ENCODE measurements around the gene NEDD8. TPM values are rescaled to one million over a fixed set of nuclear protein-coding genes. Genes with fewer than 3 reads are reported as not detected.
"Not testable (repeated sequence)": the region's sequence is repeated elsewhere in the genome, so short reads cannot be mapped to it uniquely, and the experiment has no call there.

NEDD8 gene
- total RNA-seq, 1 donor from 2014 or later = 229 TPM

DNA sequence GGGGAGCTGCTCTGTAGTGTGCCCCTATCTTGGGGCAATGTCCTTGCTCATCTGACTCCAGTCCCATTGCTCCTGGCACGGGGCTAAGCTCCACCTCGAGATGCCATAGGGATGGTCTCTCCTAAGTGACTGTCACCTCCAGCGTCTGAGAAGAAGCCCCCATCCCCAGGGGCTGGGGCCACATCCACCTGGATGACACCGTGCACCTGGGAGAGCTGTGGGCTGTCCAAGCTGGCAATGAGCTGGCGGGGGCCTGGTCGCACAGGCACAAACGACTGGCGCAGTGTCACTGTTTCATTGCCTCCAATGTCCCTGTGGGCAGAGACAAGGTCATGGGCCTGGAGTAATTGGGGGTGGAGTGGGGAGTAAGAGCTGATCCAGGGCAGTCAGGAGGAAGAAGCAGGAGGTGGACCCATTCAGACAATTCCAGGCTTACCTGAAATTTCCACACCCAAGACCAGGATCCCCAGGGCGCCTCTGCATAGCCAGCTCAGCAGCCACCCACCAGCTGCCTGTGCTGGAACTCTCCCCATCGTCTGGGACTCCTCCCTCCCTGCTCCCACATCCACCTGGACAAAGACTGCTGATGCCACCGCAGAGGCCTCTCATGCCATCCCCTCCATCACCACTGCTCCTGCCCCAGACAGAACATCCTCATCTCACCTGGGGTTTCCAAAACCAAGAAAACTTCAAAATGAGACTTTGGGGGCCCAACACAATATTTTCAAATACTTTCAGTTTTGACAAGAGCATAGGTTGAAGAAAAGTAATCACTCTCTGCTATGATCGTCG is 17.3 kb upstream of the NEDD8 start:
- no peak for DNase-seq (ENCODE audit: low read depth, low spot score)

- DNase-seq (ENCODE audit: low read depth, low spot score) = no peak
Observed at GRCh38 chr14:24247422-24247821, 15.3 kb upstream of the NEDD8 start.

GRCh38 chr14:24246765-24247212 is 14.6 kb upstream of the NEDD8 start:
- no peak for DNase-seq (ENCODE audit: low read depth, low spot score)

- DNase-seq (ENCODE audit: low read depth, low spot score) = not testable (repeated sequence)
Observed at GRCh38 chr14:24245350-24245749, 13.2 kb upstream of the NEDD8 start.

DNA sequence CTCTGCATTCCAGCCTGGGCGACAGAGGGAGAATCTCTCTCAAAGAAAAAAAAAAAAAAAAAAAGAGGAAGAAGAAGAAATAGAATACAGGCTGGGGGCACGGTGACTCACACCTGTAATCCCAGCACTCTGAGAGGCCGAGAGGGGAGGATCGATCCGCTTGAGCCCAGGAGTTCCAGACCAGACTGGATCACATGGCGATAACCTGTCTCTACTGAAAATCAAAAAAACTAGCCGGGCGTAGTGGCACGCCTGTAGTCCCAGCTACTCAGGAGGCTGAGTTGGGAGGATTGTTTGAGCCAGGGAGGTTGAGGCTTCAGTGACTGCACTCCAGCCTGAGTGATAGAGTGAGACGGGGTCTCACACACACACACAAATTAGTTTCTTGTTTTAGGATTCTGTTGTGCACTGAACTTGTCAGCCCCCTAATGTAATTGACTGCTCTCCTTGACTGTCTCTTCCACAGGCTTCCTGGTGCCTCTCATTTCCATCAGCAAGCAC is 11.2 kb upstream of the NEDD8 start:
- DNase-seq (ENCODE audit: low read depth, low spot score) = no peak

DNA sequence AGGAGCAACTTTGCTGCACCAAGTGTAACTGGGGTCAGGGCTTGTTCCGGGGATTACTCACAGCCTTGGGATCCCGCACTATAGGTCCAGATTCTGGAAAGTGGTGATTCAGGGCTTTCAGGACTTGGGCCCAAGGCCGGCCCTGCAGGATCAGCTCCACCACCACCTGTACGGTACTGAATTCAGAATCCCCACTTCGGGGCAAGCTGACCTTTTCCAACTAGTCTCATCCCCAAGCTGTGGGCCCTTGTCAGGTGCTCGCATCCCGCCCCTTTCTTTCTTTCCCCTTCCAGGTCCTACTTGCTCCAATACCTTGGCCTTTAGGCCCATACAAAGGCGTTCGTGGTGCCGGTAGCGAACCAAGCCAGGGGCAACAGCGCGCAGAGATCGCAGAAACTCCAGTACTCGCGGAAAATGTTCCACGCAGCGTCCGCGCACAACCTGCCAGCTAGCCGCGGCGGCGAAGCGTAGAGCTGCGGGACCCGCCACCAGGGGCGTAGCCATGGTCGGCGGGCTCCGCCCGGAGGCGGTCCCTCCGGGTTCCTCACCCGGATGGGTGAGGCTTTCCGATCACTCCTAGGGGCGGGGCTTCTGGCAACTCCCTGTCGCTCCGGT is 9.8 kb upstream of the NEDD8 start:
- DNase-seq (ENCODE audit: low read depth, low spot score) = peak; percentile 74

DNA sequence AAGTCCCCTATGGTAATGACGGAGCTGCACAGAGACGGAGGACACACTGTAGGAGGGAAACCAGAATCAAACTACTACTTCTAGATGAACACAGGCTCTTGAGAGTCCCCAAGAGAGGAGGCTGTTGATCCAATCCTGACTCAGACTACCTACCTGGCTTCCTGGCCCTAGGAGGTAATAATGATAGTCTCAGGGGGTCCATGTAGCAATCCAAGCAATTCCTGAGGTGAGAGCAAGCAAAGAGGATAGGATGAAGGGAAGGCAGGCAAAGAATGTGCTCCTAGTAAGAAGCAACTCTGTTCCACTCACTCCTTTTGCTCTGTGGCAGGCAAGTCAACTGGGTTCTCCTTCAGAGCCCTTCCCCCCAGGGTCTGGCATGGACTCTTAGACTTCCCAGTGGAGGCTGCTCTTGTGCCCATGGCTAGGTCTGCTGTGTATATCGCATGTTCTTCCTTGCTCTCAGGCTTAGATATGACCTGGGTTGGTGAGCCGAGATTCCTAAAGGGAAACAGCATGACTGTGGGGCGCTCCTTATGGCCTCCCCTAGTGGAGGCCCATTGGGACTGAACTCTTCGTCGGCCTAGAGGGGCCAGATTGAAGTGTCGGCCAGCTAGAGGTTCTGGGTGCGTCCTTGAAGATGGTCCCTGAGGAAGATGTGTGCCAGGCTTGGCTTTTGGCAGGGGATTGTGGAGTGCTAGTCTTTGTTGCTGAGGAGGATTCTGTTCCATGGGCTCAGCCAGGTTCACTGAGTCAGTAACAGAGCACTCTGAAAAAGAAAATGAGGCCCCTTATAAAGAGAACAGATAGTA is 8.1 kb upstream of the NEDD8 start:
- DNase-seq (ENCODE audit: low read depth, low spot score) = no peak

DNA sequence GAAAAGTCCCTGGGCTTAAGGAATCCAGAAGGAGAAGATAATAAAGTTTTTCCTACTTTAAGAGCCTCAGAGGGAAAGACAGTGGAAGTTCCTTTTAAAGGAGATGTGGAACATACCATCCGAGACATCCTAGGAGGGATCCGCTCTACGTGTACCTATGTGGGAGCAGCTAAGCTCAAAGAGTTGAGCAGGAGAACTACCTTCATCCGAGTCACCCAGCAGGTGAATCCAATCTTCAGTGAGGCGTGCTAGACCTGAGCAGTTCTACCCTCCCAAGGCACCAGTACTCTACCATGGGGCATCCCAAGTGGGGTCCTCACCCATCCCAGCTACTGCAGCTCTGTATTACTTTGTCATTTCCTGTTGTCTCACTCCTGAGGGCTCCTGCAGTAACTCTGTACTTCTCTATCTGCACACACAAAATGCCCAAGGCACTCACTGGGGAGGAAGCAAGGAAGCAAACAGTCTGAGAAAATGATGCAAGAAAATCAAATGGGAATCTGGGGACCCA is 6.4 kb upstream of the NEDD8 start:
- no peak for DNase-seq (ENCODE audit: low read depth, low spot score)

DNA sequence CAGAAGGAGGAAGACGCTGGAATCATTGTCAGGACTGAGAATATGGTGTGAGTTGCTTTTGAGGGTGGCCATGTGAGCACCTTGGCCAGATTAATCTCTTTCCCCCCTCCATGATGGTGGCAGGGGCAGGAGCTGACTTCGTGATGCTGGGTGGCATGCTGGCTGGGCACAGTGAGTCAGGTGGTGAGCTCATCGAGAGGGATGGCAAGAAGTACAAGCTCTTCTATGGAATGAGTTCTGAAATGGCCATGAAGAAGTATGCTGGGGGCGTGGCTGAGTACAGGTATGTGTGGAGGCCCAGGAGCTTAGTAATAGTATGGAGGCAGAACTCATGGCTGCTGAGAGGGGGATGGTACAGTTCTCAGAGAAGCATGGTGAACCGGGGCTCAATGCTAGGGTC is 6.0 kb upstream of the NEDD8 start:
- no peak for DNase-seq (ENCODE audit: low read depth, low spot score)

- no peak for DNase-seq (ENCODE audit: low read depth, low spot score)
Observed at GRCh38 chr14:24237463-24237955, 5.3 kb upstream of the NEDD8 start.

- DNase-seq (ENCODE audit: low read depth, low spot score) = no peak
Observed at GRCh38 chr14:24236689-24237462, 4.7 kb upstream of the NEDD8 start.

- no peak for DNase-seq (ENCODE audit: low read depth, low spot score)
Observed at GRCh38 chr14:24235804-24236688, 3.9 kb upstream of the NEDD8 start.

GRCh38 chr14:24234095-24235005 is 2.2 kb upstream of the NEDD8 start:
- no peak for DNase-seq (ENCODE audit: low read depth, low spot score)

GRCh38 chr14:24233538-24233866 is 1.3 kb upstream of the NEDD8 start:
- no peak for DNase-seq (ENCODE audit: low read depth, low spot score)

DNA sequence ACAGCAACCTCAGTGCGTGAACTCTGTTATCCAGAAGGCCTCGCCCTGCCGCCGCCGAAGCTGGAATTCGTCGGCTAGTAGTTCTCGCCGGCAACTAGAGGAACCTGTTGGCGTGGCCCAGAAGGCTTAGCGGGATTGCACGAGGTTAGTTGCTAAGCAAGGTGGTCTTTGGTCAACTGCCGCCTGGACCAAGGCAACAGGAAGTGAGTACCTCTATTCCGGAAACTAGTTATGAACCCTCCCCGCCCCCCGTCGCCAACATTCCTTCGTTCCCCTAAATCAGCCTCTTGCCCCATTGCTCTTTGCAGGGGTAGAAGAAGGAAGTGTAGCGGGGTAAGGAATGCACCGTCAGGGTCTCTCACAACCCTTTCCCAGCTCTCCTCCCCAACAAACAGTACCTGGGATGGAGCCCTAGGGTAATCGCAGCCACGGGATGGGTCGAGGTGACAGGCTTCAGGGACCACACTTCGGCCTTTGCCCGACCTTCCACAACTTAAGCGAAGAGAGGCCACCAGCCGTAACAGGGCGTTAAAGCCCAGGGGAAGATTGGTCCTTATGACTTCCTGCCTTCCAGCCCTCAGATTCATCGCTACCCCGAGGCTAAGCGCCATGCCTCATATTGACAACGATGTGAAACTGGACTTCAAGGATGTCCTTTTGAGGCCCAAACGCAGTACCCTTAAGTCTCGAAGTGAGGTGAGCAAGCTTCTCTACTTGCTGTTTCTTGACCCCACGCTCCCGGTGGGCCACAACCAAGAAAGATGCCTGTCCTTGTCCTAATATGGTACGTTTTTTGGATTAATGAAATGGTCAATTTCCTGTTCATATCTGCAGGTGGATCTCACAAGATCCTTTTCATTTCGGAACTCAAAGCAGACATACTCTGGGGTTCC is 724 bp upstream of the NEDD8 start, which contains the start of gene GMPR2:
Gene GMPR2 (plus strand): TSS at position 285 of the 893 bp plus-strand sequence. CDS start 325 bp downstream, at position 610.
- DNase-seq (ENCODE audit: low read depth, low spot score) = no peak

- DNase-seq (ENCODE audit: low read depth, low spot score) = no peak
Observed at GRCh38 chr14:24231263-24232120, 675 bp downstream of the NEDD8 start.

- no peak for DNase-seq (ENCODE audit: low read depth, low spot score)
Observed at GRCh38 chr14:24228902-24229301, 3.3 kb downstream of the NEDD8 start.

Data from pulmonary artery endothelial cell (primary cell).